Measurements from ENCODE around the gene CD2BP2. TPM values are rescaled to one million over a fixed set of nuclear protein-coding genes. Genes with fewer than 3 reads are reported as not detected.

Gene CD2BP2
- total RNA-seq, 2 experiments from 2014 or later, result 39.1 to 41.7 TPM

GRCh38 chr16:30399435-30400186, 44.5 kb upstream of the CD2BP2 start:
- no peak for ATAC-seq (ENCODE audit: poor library complexity)
- peaks cover 49% of the 10 kb centered on the region for H3K4me1 ChIP-seq (ENCODE audit: insufficient read depth, low read length)
- CTCF ChIA-PET, result interaction anchor here (2.2 kb wide), 1 partner anchor 10 kb away, joined by 10 read pairs; no protein-coding TSS in a partner anchor
- H3K36me3 Mint-ChIP-seq (ENCODE audit: low read depth), result peaks cover 13% of the 10 kb centered on the region
- no peak for TF ChIP-seq CTCF (IDR thresholded peaks at IDR 0.05)
- peak overlapping the region; percentile 76 for H3K27ac Mint-ChIP-seq
- H3K27me3 Mint-ChIP-seq, result no peaks in the 10 kb centered on the region
- H3K4me1 Mint-ChIP-seq (ENCODE audit: low read depth), result peaks cover 48% of the 10 kb centered on the region
- no peaks in the 10 kb centered on the region for H3K27me3 ChIP-seq (ENCODE audit: control insufficient read depth in 1 of 2, insufficient read depth in 2 of 2, low read length in 2 of 2)
- no peak for DNase-seq
- no peak overlapping the region for H3K27ac ChIP-seq (ENCODE audit: low read depth in 1 of 2, low read length in 2 of 2)
- POLR2A ChIA-PET, result interaction anchor here (0.8 to 9.0 kb wide), 2 partner anchors 19 to 29 kb away, joined by 3 to 147 read pairs; partner anchors contain the start of genes SEPTIN1 and TBC1D10B
- intact Hi-C loops (cut with DNase I, micrococcal nuclease), result loop anchor here (10.0 kb wide), 2 partner anchors 45 to 335 kb away; partner anchors contain the start of genes CD2BP2 (in 2 of the 2) and ALDOA (in 1 of the 2)
- H3K4me3 ChIP-seq (ENCODE audit: low read length), result peak overlapping the region; percentile 81
- no peaks in the 10 kb centered on the region for H3K9me3 Mint-ChIP-seq
- H3K36me3 ChIP-seq (ENCODE audit: insufficient read depth, low read length), result peaks cover 19% of the 10 kb centered on the region
- H3K9me3 ChIP-seq (ENCODE audit: control insufficient read depth in 1 of 2, insufficient read depth in 1 of 2, low read length in 2 of 2), result no peaks in the 10 kb centered on the region
- H3K4me3 Mint-ChIP-seq, result peak overlapping the region; percentile 91

- DNase-seq, result no peak
- H3K27me3 ChIP-seq (ENCODE audit: control insufficient read depth in 1 of 2, insufficient read depth in 2 of 2, low read length in 2 of 2), result no peaks in the 10 kb centered on the region
- H3K27ac ChIP-seq (ENCODE audit: low read depth in 1 of 2, low read length in 2 of 2), result no peak overlapping the region
- Mint-ChIP-seq H3K4me3 (peak overlapping the region; percentile 70), H3K9me3 (no peaks in the 10 kb centered on the region), H3K4me1 (ENCODE audit: low read depth) (peaks cover 53% of the 10 kb centered on the region), H3K27ac (peak overlapping the region; percentile 76), H3K36me3 (ENCODE audit: low read depth) (peaks cover 13% of the 10 kb centered on the region), H3K27me3 (no peaks in the 10 kb centered on the region)
- ATAC-seq (ENCODE audit: poor library complexity), result no peak
- POLR2A ChIA-PET, result interaction anchor here (9.0 kb wide), 1 partner anchor 18 kb away, joined by 147 read pairs; the partner anchor contains the start of gene SEPTIN1
- H3K9me3 ChIP-seq (ENCODE audit: control insufficient read depth in 1 of 2, insufficient read depth in 1 of 2, low read length in 2 of 2), result no peaks in the 10 kb centered on the region
- intact Hi-C loops (cut with DNase I, micrococcal nuclease), result no loop called here
- H3K4me1 ChIP-seq (ENCODE audit: insufficient read depth, low read length), result peaks cover 55% of the 10 kb centered on the region
- CTCF ChIA-PET, result interaction anchor here (2.2 kb wide), 2 partner anchors 10 to 11 kb away, joined by 7 to 10 read pairs; no protein-coding TSS in a partner anchor
- H3K4me3 ChIP-seq (ENCODE audit: low read length), result no peak overlapping the region
- peaks cover 19% of the 10 kb centered on the region for H3K36me3 ChIP-seq (ENCODE audit: insufficient read depth, low read length)
- no peak for TF ChIP-seq CTCF (IDR thresholded peaks at IDR 0.05)
Measured at GRCh38 chr16:30398661-30399434, 43.7 kb upstream of the CD2BP2 start.

- ChIA-PET POLR2A (interaction anchor here (1.0 to 9.0 kb wide), 2 partner anchors 17 to 27 kb away, joined by 4 to 147 read pairs; partner anchors contain the start of genes SEPTIN1 and TBC1D10B), CTCF (interaction anchor here (2.2 kb wide), 1 partner anchor 11 kb away, joined by 7 read pairs; no protein-coding TSS in a partner anchor)
- Mint-ChIP-seq H3K27ac (no peak overlapping the region), H3K4me1 (ENCODE audit: low read depth) (peaks cover 53% of the 10 kb centered on the region), H3K27me3 (no peaks in the 10 kb centered on the region), H3K9me3 (no peaks in the 10 kb centered on the region), H3K36me3 (ENCODE audit: low read depth) (peaks cover 13% of the 10 kb centered on the region), H3K4me3 (no peak overlapping the region)
- intact Hi-C loops (cut with DNase I, micrococcal nuclease), result no loop called here
- Histone ChIP-seq H3K9me3 (ENCODE audit: control insufficient read depth in 1 of 2, insufficient read depth in 1 of 2, low read length in 2 of 2) (no peaks in the 10 kb centered on the region), H3K27ac (ENCODE audit: low read depth in 1 of 2, low read length in 2 of 2) (no peak overlapping the region), H3K36me3 (ENCODE audit: insufficient read depth, low read length) (peaks cover 19% of the 10 kb centered on the region), H3K4me1 (ENCODE audit: insufficient read depth, low read length) (peaks cover 55% of the 10 kb centered on the region), H3K27me3 (ENCODE audit: control insufficient read depth in 1 of 2, insufficient read depth in 2 of 2, low read length in 2 of 2) (no peaks in the 10 kb centered on the region), H3K4me3 (ENCODE audit: low read length) (no peak overlapping the region)
- DNase-seq (no peak), ATAC-seq (ENCODE audit: poor library complexity) (no peak)
- no peak for TF ChIP-seq CTCF (IDR thresholded peaks at IDR 0.05)
Measured at GRCh38 chr16:30397776-30398660, 42.9 kb upstream of the CD2BP2 start.
